Suprapubic skin (tissue), 4 donors: ENCODE results near the gene SULF2. TPM values are rescaled to one million over a fixed set of nuclear protein-coding genes. Genes with fewer than 3 reads are reported as not detected.

Experiments
- DNase-seq, 2 donors: peaks; one replicate each; pipeline ENCODE4 v3.0.0-alpha.2; 2019; ENCODE audit warnings: low spot score in 2 of 2
- H3K27ac ChIP-seq: fragments of 200-600 bp; sonication (generic); one replicate; pipeline ENCODE4 v1.5.1; 2019
- H3K27me3 ChIP-seq: fragments of 200-600 bp; sonication (generic); one replicate; pipeline ENCODE4 v1.5.1; 2019
- H3K36me3 ChIP-seq: fragments of 200-600 bp; sonication (generic); one replicate; pipeline ENCODE4 v1.5.1; 2019
- H3K4me1 ChIP-seq: fragments of 200-600 bp; sonication (generic); one replicate; pipeline ENCODE4 v1.5.1; 2019
- H3K4me3 ChIP-seq: fragments of 200-600 bp; sonication (generic); one replicate; pipeline ENCODE4 v1.5.1; 2019; ENCODE audit warnings: mild to moderate bottlenecking
- H3K9me3 ChIP-seq: fragments of 200-600 bp; sonication (generic); one replicate; pipeline ENCODE4 v1.5.1; 2019
- EP300 ChIP-seq: sonication (generic); formaldehyde crosslinking; IDR thresholded peaks from one replicate; pipeline ENCODE4 v1.6.1; 2017; ENCODE audit warnings: antibody characterized with exemption
- POLR2A ChIP-seq, 2 donors: fragments of 450-650 bp; IDR thresholded peaks; one replicate each; pipeline ENCODE4 v1.6.1; 2017; ENCODE audit warnings: antibody characterized with exemption in 2 of 2, mild to moderate bottlenecking in 2 of 2, moderate library complexity in 2 of 2
- POLR2AphosphoS5 ChIP-seq, 3 donors: sonication (generic); formaldehyde crosslinking; IDR thresholded peaks; one replicate each; pipeline ENCODE4 v1.6.1; 2017; ENCODE audit warnings: antibody characterized with exemption in 3 of 3
- WGBS: methylation state at CpG from one replicate; pipeline ENCODE4 v1.1.5; 2018; 5-methylcytosine and 5-hydroxymethylcytosine counted together
- total RNA-seq, 4 donors: library from RNA; depleted of rRNA; stranded (reverse); fragments of >200 nt; gene quantifications; one replicate each; pipeline ENCODE4 v1.1.0, GENCODE V29; 2016
- TF ChIP-seq, protein P1 (sequence below), 2 donors: fragments of 200-600 bp in 1 of 2; fragments of 450-650 bp in 1 of 2; sonication (generic) in 1 of 2; IDR thresholded peaks; one replicate each; pipeline ENCODE4 v1.5.1; 2016 to 2019; ENCODE audit warnings: antibody characterized with exemption in 2 of 2, mild to moderate bottlenecking in 1 of 2, moderate library complexity in 1 of 2

The SULF2 gene
- total RNA-seq, 4 donors from 2014 or later, result 28.4 to 95.4 (median 57.5) TPM

GRCh38 chr20:47674686-47675085 is 110.6 kb downstream of the SULF2 start:
- Histone ChIP-seq H3K4me3 (no peak overlapping the region), H3K9me3 (no peaks in the 10 kb centered on the region), H3K36me3 (peaks cover 43% of the 10 kb centered on the region), H3K27me3 (no peaks in the 10 kb centered on the region), H3K27ac (no peak overlapping the region), H3K4me1 (no peaks in the 10 kb centered on the region)
- TF ChIP-seq POLR2AphosphoS5 (IDR thresholded peaks at IDR 0.05) (no peak), POLR2A (IDR thresholded peaks at IDR 0.05) (no peak)
- no peak for DNase-seq
- 85% methylated on average over 5 of the region's 14 CpGs for WGBS

- DNase-seq, result no peak
- WGBS, result 94% methylated on average over 14 of the region's 15 CpGs
- TF ChIP-seq, protein P1, sequence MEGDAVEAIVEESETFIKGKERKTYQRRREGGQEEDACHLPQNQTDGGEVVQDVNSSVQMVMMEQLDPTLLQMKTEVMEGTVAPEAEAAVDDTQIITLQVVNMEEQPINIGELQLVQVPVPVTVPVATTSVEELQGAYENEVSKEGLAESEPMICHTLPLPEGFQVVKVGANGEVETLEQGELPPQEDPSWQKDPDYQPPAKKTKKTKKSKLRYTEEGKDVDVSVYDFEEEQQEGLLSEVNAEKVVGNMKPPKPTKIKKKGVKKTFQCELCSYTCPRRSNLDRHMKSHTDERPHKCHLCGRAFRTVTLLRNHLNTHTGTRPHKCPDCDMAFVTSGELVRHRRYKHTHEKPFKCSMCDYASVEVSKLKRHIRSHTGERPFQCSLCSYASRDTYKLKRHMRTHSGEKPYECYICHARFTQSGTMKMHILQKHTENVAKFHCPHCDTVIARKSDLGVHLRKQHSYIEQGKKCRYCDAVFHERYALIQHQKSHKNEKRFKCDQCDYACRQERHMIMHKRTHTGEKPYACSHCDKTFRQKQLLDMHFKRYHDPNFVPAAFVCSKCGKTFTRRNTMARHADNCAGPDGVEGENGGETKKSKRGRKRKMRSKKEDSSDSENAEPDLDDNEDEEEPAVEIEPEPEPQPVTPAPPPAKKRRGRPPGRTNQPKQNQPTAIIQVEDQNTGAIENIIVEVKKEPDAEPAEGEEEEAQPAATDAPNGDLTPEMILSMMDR (IDR thresholded peaks at IDR 0.05), result no peak
- TF ChIP-seq EP300 (no peak), POLR2AphosphoS5 (IDR thresholded peaks at IDR 0.05) (no peak), POLR2A (IDR thresholded peaks at IDR 0.05) (no peak)
Measured at GRCh38 chr20:47674145-47674544, 111.1 kb downstream of the SULF2 start.

DNA sequence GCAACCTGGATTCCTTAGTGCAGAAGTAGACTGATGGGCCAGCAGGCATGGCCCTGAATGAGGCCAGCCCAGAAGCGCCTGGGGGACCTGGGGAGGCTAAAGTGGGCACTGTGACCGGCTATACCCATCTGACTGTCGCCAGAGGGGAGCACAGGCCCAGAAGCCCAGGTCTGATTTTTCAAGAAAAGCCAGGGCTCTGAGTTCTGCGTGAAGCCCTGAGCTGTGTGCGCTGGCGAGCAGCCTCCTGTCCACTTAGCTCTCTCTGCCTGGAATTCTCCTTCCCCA is 111.7 kb downstream of the SULF2 start:
- DNase-seq, result no peak
- no peaks in the 10 kb centered on the region for H3K9me3 ChIP-seq
- no peak overlapping the region for H3K4me3 ChIP-seq
- no peak overlapping the region for H3K27ac ChIP-seq
- WGBS, result 94% methylated on average over 6 of the region's 6 CpGs
- no peaks in the 10 kb centered on the region for H3K4me1 ChIP-seq
- TF ChIP-seq POLR2A (IDR thresholded peaks at IDR 0.05) (no peak), POLR2AphosphoS5 (IDR thresholded peaks at IDR 0.05) (no peak), EP300 (no peak)
- TF ChIP-seq, protein P1 (IDR thresholded peaks at IDR 0.05), result no peak
- H3K27me3 ChIP-seq, result no peaks in the 10 kb centered on the region
- H3K36me3 ChIP-seq, result peaks cover 43% of the 10 kb centered on the region

More at GRCh38 chr20:47674145-47674544, 111.1 kb downstream of the SULF2 start:
- Histone ChIP-seq H3K27ac (no peak overlapping the region), H3K9me3 (no peaks in the 10 kb centered on the region), H3K27me3 (no peaks in the 10 kb centered on the region), H3K4me3 (no peak overlapping the region), H3K36me3 (peaks cover 40% of the 10 kb centered on the region), H3K4me1 (no peaks in the 10 kb centered on the region)

- no peak for TF ChIP-seq POLR2A (IDR thresholded peaks at IDR 0.05)
- TF ChIP-seq, protein P1 (IDR thresholded peaks at IDR 0.05), result no peak
- Histone ChIP-seq H3K4me1 (no peaks in the 10 kb centered on the region), H3K36me3 (peaks cover 47% of the 10 kb centered on the region), H3K9me3 (no peaks in the 10 kb centered on the region), H3K4me3 (no peak overlapping the region), H3K27ac (no peak overlapping the region), H3K27me3 (no peaks in the 10 kb centered on the region)
- 91% methylated on average over 16 of the region's 16 CpGs for WGBS
- DNase-seq, result peak in 1 of 2 donors; percentile 50
Measured at GRCh38 chr20:47672886-47673670, 112.2 kb downstream of the SULF2 start.

- Histone ChIP-seq H3K4me3 (no peak overlapping the region), H3K27ac (no peak overlapping the region), H3K36me3 (peaks cover 47% of the 10 kb centered on the region), H3K27me3 (no peaks in the 10 kb centered on the region), H3K4me1 (no peaks in the 10 kb centered on the region), H3K9me3 (no peaks in the 10 kb centered on the region)
- 93% methylated on average over 15 of the region's 15 CpGs for WGBS
- DNase-seq, result peak in 1 of 2 donors; percentile 57
- TF ChIP-seq POLR2A (IDR thresholded peaks at IDR 0.05) (no peak), POLR2AphosphoS5 (IDR thresholded peaks at IDR 0.05) (no peak), EP300 (no peak)
- TF ChIP-seq, protein P1 (IDR thresholded peaks at IDR 0.05), result no peak
Measured at GRCh38 chr20:47672166-47672565, 113.1 kb downstream of the SULF2 start.
